BJ (cell line): Measurements from ENCODE around the gene LAMA1. TPM values are rescaled to one million over a fixed set of nuclear protein-coding genes. Genes with fewer than 3 reads are reported as not detected.

Experiments
- polyA plus RNA-seq: library from polyadenylated mRNA; depleted of rRNA; stranded (reverse); fragments of >200 nt; gene quantifications from 2 replicates; pipeline ENCODE4 v1.2.3, GENCODE V29; 2011; rRNA removed
- small RNA-seq: library from RNA; depleted of rRNA; stranded (forward); fragments of <200 nt; gene quantifications from one replicate; pipeline ENCODE3, GENCODE V24; 2012; ENCODE audit warnings: low replicate concordance, low read depth; ENCODE audit not compliant: insufficient read length

Gene LAMA1
- polyA plus RNA-seq, 1 experiment, result 3.4 TPM

Small RNA genes lying within 50 kb of the gene (small RNA-seq; reads per million reads assigned to genes)
- not detected for gene RNU6-916P

Other genes starting within 250 kb of the LAMA1 start
- gene LRRC30, start 113.3 kb upstream of the LAMA1 start, polyA plus RNA-seq, result not detected in 2 replicates